Left ventricle myocardium inferior (tissue), 1 donor: Measurements from ENCODE around the gene LMTK2. TPM values are rescaled to one million over a fixed set of nuclear protein-coding genes. Genes with fewer than 3 reads are reported as not detected.

ENCODE experiments used
- DNase-seq: peaks from one replicate; pipeline ENCODE4 v3.0.0-alpha.2; 2020
- H3K27ac ChIP-seq: fragments of 200-600 bp; replicated peaks from 2 replicates; pipeline ENCODE4 v1.8.0; 2021
- H3K27me3 ChIP-seq: fragments of 200-600 bp; 2 replicates; pipeline ENCODE4 v1.8.0; 2021; ENCODE audit warnings: low read depth
- H3K36me3 ChIP-seq: fragments of 200-600 bp; 2 replicates; pipeline ENCODE4 v1.8.0; 2021
- H3K4me1 ChIP-seq: fragments of 200-600 bp; 2 replicates; pipeline ENCODE4 v1.8.0; 2021
- H3K4me3 ChIP-seq: fragments of 200-600 bp; 2 replicates; pipeline ENCODE4 v1.8.0; 2021; ENCODE audit warnings: mild to moderate bottlenecking, moderate library complexity
- H3K9me3 ChIP-seq: fragments of 200-600 bp; replicated peaks from 2 replicates; pipeline ENCODE4 v1.8.0; 2021
- intact Hi-C: fragments of 100-400 bp; cut with micrococcal nuclease; formaldehyde crosslinking; loops from one replicate; pipeline ENCODE4 v1.11.0; 2022
- total RNA-seq: library from RNA; stranded (reverse); fragmentation: NEBNext Ultra II Directional; extraction: Animal tissue kit (Norgen Biotek cat#: 25700); gene quantifications from one replicate; pipeline ENCODE4 v1.2.1, GENCODE V29; 2021
- TF ChIP-seq, protein P1 (sequence below): fragments of 200-600 bp; IDR thresholded peaks from 2 replicates; pipeline ENCODE4 v1.8.0; 2021; ENCODE audit warnings: antibody characterized with exemption, mild to moderate bottlenecking, borderline replicate concordance
- donor health status: DM: no; HTN: yes; CAD: no; lungs with severe emphysema.

LMTK2 gene
- total RNA-seq, 1 donor from 2014 or later: 26.9 TPM

DNA sequence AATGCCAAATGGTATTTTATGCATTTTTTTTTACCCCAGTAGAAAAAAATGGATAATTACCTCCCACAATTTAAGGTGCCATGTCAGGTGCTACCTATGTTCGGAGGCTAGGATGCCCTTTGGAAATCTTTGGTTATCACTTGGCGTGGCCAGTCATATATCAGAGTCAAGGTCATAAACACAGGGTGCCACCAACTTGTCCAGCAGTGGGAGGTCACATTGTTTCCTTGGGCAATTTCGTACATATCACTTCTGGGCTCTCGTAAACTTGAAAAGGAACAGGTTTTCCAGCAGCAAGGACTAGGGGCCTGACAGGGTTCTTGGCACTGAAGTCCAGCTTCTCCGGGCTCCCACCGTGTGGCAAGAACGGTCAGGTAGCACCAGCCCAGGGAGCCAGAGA lies 56.6 kb downstream of the LMTK2 start:
- H3K4me1 ChIP-seq: peaks cover 18% of the 10 kb centered on the region
- DNase-seq: no peak
- intact Hi-C loops: no loop called here
- H3K9me3 ChIP-seq: no peaks in the 10 kb centered on the region
- TF ChIP-seq, protein P1, sequence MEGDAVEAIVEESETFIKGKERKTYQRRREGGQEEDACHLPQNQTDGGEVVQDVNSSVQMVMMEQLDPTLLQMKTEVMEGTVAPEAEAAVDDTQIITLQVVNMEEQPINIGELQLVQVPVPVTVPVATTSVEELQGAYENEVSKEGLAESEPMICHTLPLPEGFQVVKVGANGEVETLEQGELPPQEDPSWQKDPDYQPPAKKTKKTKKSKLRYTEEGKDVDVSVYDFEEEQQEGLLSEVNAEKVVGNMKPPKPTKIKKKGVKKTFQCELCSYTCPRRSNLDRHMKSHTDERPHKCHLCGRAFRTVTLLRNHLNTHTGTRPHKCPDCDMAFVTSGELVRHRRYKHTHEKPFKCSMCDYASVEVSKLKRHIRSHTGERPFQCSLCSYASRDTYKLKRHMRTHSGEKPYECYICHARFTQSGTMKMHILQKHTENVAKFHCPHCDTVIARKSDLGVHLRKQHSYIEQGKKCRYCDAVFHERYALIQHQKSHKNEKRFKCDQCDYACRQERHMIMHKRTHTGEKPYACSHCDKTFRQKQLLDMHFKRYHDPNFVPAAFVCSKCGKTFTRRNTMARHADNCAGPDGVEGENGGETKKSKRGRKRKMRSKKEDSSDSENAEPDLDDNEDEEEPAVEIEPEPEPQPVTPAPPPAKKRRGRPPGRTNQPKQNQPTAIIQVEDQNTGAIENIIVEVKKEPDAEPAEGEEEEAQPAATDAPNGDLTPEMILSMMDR: no peak
- peaks cover 9% of the 10 kb centered on the region for H3K36me3 ChIP-seq
- no peak overlapping the region for H3K4me3 ChIP-seq
- no peaks in the 10 kb centered on the region for H3K27me3 ChIP-seq
- H3K27ac ChIP-seq: peak overlapping the region; percentile 26

- TF ChIP-seq, protein P1: no peak
- Histone ChIP-seq H3K36me3 (peaks cover 6% of the 10 kb centered on the region), H3K4me3 (no peak overlapping the region), H3K9me3 (no peaks in the 10 kb centered on the region), H3K4me1 (peaks cover 24% of the 10 kb centered on the region), H3K27me3 (no peaks in the 10 kb centered on the region), H3K27ac (peak overlapping the region; percentile 26)
- intact Hi-C loops: no loop called here
- DNase-seq: no peak
Observed at GRCh38 chr7:98163704-98164494, 57.2 kb downstream of the LMTK2 start.

DNA sequence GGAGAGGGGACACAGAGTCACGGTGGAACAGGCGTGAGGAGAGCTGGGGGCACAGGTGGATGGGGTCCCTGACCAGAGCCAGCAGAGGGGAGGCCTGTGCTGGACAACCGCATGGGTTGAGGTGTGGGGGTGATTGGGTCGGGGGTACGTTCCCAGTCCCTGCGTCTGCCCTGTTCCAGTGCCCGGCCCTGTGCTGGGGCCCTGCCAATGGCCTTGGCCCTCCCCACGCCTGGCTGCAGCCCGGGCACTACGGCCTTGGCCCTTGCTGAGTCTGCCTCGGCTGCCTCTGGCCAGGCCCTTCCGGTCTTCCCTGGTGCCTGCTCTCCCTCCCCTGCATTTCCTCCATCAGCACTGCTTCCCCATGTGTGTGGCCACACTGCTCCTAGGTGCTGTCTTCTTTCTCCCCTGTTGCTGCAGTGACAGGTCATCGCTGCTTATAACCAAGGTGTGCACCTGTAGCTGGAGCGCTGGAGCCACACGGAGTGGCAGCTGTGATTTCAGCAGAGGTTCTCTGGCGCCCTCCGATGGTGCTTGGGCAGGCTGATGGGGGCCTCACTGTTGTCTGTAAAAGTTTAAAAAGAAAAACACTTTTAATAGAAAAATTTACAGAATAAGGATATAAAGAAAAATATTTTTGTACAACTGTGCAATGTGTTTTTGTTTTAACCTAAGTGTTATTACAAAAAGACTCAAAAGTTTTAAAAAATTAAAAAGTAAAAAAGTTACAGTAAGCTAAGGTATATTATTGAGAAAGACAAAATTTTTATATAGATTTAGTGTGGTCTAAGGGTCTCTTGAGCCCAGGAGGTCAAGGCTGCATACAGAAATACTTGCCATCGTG lies 59.4 kb downstream of the LMTK2 start:
- Histone ChIP-seq H3K4me1 (peaks cover 31% of the 10 kb centered on the region), H3K9me3 (no peaks in the 10 kb centered on the region), H3K27me3 (no peaks in the 10 kb centered on the region), H3K36me3 (no peaks in the 10 kb centered on the region), H3K27ac (no peak overlapping the region), H3K4me3 (no peak overlapping the region)
- no peak for DNase-seq
- intact Hi-C loops: loop anchor here (5.0 kb wide), 2 partner anchors 59 to 144 kb away; partner anchors contain the start of gene LMTK2
- TF ChIP-seq, protein P1: peak; percentile 74

DNA sequence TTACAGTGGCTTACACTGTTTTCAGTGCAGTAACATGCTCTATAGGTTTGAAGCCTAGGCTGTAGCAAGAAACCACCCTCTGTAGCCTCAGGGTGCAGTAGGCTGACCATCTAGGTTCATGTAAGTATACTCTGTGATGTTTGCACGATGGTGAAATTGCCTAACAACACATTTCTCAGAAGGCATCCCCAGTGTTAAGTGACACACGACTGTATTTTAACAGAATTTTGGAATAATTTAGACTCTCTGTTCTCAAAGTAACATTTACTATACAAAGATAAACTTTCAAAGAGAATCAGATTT lies 60.0 kb downstream of the LMTK2 start:
- Histone ChIP-seq H3K9me3 (no peaks in the 10 kb centered on the region), H3K4me3 (no peak overlapping the region), H3K4me1 (peaks cover 31% of the 10 kb centered on the region), H3K27me3 (no peaks in the 10 kb centered on the region), H3K27ac (no peak overlapping the region), H3K36me3 (peaks cover 5% of the 10 kb centered on the region)
- intact Hi-C loops: loop anchor here (5.0 kb wide), 2 partner anchors 59 to 144 kb away; partner anchors contain the start of gene LMTK2
- DNase-seq: no peak
- TF ChIP-seq, protein P1: no peak

DNA sequence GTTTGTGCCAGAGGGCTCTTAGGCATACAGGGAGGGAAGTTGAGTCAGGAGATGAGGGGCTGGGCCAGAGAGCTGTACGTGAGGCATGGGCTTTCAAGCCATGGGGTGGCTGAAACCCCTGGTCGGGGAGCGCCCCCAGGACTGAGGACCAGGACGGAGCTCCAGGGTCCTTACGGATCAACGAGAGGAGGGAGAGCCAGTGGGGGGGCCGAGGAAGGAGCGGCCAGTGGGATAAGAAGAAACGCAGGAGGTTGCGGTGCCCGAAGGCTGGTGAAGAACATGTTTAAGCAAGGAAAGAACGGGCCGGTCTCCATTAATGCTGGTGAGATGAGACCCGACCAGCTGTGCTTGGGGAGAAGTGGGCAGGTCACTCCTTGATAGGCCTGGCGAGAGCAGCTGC lies 61.0 kb downstream of the LMTK2 start:
- TF ChIP-seq, protein P1: no peak
- H3K4me1 ChIP-seq: peaks cover 31% of the 10 kb centered on the region
- no peak for DNase-seq
- no peak overlapping the region for H3K27ac ChIP-seq
- H3K4me3 ChIP-seq: no peak overlapping the region
- H3K9me3 ChIP-seq: no peaks in the 10 kb centered on the region
- no peaks in the 10 kb centered on the region for H3K27me3 ChIP-seq
- intact Hi-C loops: loop anchor here (5.0 kb wide), 2 partner anchors 60 to 145 kb away; partner anchors contain the start of gene LMTK2
- H3K36me3 ChIP-seq: peaks cover 15% of the 10 kb centered on the region
